HepG2 (cell line): Measurements from ENCODE around the gene WDR81. TPM values are rescaled to one million over a fixed set of nuclear protein-coding genes. Genes with fewer than 3 reads are reported as not detected.

ENCODE experiments used
- GFI1 ChIP-seq: sonication (generic); formaldehyde crosslinking; IDR thresholded peaks from 2 replicates; pipeline ENCODE4 v1.5.0; 2020; ENCODE audit warnings: missing genetic modification reagents, mild to moderate bottlenecking, borderline replicate concordance
- HIVEP1 ChIP-seq: sonication (generic); formaldehyde crosslinking; IDR thresholded peaks from 2 replicates; pipeline ENCODE4 v1.4.0; 2020; ENCODE audit warnings: mild to moderate bottlenecking, missing genetic modification reagents
- MED1 ChIP-seq: sonication (generic); formaldehyde crosslinking; IDR thresholded peaks from 2 replicates; pipeline ENCODE4 v1.4.0; 2020; ENCODE audit warnings: missing genetic modification reagents
- NR2F1 ChIP-seq, 2 experiments: fragments of 450-650 bp in 1 of 2; formaldehyde crosslinking in 1 of 2; IDR thresholded peaks; 2 replicates each; pipeline versions ENCODE4 v1.5.0 to v1.6.1; 2016 to 2020; ENCODE audit warnings: mild to moderate bottlenecking in 1 of 2, missing compliant biosample characterization in 1 of 2, missing genetic modification reagents in 1 of 2, moderate library complexity in 1 of 2
- RXRA ChIP-seq: sonication (generic); formaldehyde crosslinking; IDR thresholded peaks from 2 replicates; pipeline ENCODE4 v1.5.1; 2020; ENCODE audit warnings: missing genetic modification reagents
- YEATS2 ChIP-seq: sonication (generic); formaldehyde crosslinking; IDR thresholded peaks from 2 replicates; pipeline ENCODE4 v1.4.0; 2020; ENCODE audit warnings: missing genetic modification reagents, borderline replicate concordance
- ZBTB8A ChIP-seq: sonication (generic); formaldehyde crosslinking; IDR thresholded peaks from 2 replicates; pipeline ENCODE4 v1.4.0; 2020; ENCODE audit warnings: mild to moderate bottlenecking, low read depth, missing genetic modification reagents, borderline replicate concordance
- ZNF468 ChIP-seq: sonication (generic); formaldehyde crosslinking; IDR thresholded peaks from 2 replicates; pipeline ENCODE4 v1.8.0; 2022; ENCODE audit warnings: mild to moderate bottlenecking, moderate library complexity, missing genetic modification reagents
- ZNF816 ChIP-seq: sonication (generic); formaldehyde crosslinking; IDR thresholded peaks from 2 replicates; pipeline ENCODE4 v1.8.0; 2022; ENCODE audit warnings: missing genetic modification reagents, mild to moderate bottlenecking, borderline replicate concordance
- ZSCAN22 ChIP-seq: sonication (generic); formaldehyde crosslinking; IDR thresholded peaks from 2 replicates; pipeline ENCODE4 v1.4.0; 2020; ENCODE audit warnings: mild to moderate bottlenecking, missing genetic modification reagents
- ZSCAN29 ChIP-seq: sonication (generic); formaldehyde crosslinking; conservative IDR thresholded peaks from 2 replicates; pipeline ENCODE4 v1.4.0; 2020; ENCODE audit warnings: mild to moderate bottlenecking, missing genetic modification reagents
- polyA plus RNA-seq, 8 experiments: library from polyadenylated mRNA; depleted of rRNA in 3 of 8; stranded (reverse) in 7 of 8; unstranded in 1 of 8; fragments of >200 nt; fragmentation: Illumina TruSeq in 4 of 8; extraction: Trizol in 4 of 8; gene quantifications; 2 replicates each; pipeline versions ENCODE4 v1.2.1 to v1.2.3, GENCODE V29; 2011 to 2016; ENCODE audit warnings: low read depth in 4 of 8, missing spikeins in 1 of 8, mixed read lengths in 1 of 8; ENCODE audit not compliant: insufficient read depth in 1 of 8
- total RNA-seq, 5 experiments: library from RNA; depleted of rRNA; stranded (reverse); fragments of >200 nt; fragmentation: Illumina TruSeq; extraction: Trizol; gene quantifications; 2 replicates each; pipeline ENCODE4 v1.2.3, GENCODE V29; 2016; ENCODE audit warnings: low read depth in 1 of 5
- TF ChIP-seq, protein P1 (sequence below): sonication (generic); formaldehyde crosslinking; IDR thresholded peaks from 2 replicates; pipeline ENCODE4 v1.4.0; 2020; ENCODE audit warnings: mild to moderate bottlenecking, missing genetic modification reagents
- TF ChIP-seq, protein P2 (sequence below): sonication (generic); formaldehyde crosslinking; IDR thresholded peaks from 2 replicates; pipeline ENCODE4 v1.4.0; 2020; ENCODE audit warnings: mild to moderate bottlenecking, missing genetic modification reagents
- TF ChIP-seq, protein P3 (sequence below): sonication (generic); formaldehyde crosslinking; IDR thresholded peaks from 2 replicates; pipeline ENCODE4 v1.4.0; 2020; ENCODE audit warnings: missing genetic modification reagents
- TF ChIP-seq, protein P4 (sequence below): sonication (generic); formaldehyde crosslinking; IDR thresholded peaks from 2 replicates; pipeline ENCODE4 v1.5.1; 2020; ENCODE audit warnings: mild to moderate bottlenecking, missing genetic modification reagents, moderate library complexity
- TF ChIP-seq, protein P5 (sequence below): sonication (generic); formaldehyde crosslinking; conservative IDR thresholded peaks from 2 replicates; pipeline ENCODE4 v1.4.0; 2020; ENCODE audit warnings: missing genetic modification reagents
- TF ChIP-seq, protein P6 (sequence below): sonication (generic); formaldehyde crosslinking; IDR thresholded peaks from 2 replicates; pipeline ENCODE4 v1.4.0; 2020; ENCODE audit warnings: missing genetic modification reagents, borderline replicate concordance
- TF ChIP-seq, protein P7 (sequence below): sonication (generic); formaldehyde crosslinking; IDR thresholded peaks from 2 replicates; pipeline ENCODE4 v1.4.0; 2020; ENCODE audit warnings: mild to moderate bottlenecking, missing genetic modification reagents

WDR81 gene
- total and polyA plus RNA-seq, 2 of the 13 experiments (the other 11 are each of a cell fraction or from before 2014, with no cell fraction given): 9.1 to 16.7 TPM

DNA sequence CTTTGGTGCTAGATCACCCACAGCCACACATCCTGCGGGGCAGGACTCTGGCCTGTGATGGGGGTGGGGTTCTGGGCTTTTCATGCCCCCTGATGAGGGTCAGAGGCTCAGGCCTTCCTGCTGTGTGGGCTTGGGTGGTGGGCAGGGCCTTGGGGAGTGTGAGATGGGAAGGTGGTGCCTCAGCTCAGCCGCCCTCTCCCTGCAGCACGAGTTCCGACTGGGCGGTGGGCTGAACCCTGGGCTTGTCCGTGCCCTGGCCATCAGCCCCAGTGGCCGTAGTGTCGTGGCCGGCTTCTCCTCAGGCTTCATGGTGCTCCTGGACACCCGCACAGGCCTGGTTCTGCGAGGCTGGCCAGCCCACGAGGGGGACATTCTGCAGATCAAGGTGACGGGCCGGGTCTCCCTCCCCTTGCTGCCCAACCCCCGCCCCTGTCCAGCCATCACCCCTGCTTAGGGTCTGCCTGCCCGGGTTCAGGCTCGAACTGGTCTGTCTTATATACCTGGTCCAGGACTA is 11.4 kb downstream of the WDR81 start (continued):
- TF ChIP-seq, protein P1, sequence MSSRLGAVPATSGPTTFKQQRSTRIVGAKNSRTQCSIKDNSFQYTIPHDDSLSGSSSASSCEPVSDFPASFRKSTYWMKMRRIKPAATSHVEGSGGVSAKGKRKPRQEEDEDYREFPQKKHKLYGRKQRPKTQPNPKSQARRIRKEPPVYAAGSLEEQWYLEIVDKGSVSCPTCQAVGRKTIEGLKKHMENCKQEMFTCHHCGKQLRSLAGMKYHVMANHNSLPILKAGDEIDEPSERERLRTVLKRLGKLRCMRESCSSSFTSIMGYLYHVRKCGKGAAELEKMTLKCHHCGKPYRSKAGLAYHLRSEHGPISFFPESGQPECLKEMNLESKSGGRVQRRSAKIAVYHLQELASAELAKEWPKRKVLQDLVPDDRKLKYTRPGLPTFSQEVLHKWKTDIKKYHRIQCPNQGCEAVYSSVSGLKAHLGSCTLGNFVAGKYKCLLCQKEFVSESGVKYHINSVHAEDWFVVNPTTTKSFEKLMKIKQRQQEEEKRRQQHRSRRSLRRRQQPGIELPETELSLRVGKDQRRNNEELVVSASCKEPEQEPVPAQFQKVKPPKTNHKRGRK: no peak
- TF ChIP-seq, protein P2, sequence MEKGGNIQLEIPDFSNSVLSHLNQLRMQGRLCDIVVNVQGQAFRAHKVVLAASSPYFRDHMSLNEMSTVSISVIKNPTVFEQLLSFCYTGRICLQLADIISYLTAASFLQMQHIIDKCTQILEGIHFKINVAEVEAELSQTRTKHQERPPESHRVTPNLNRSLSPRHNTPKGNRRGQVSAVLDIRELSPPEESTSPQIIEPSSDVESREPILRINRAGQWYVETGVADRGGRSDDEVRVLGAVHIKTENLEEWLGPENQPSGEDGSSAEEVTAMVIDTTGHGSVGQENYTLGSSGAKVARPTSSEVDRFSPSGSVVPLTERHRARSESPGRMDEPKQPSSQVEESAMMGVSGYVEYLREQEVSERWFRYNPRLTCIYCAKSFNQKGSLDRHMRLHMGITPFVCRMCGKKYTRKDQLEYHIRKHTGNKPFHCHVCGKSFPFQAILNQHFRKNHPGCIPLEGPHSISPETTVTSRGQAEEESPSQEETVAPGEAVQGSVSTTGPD: no peak
- TF ChIP-seq HIVEP1 (CRISPR knock-in tag) (no peak), ZSCAN22 (0 out of 2 replicates have a peak, but pooled peaks have one; percentile 40), YEATS2 (CRISPR knock-in tag) (0 out of 2 replicates have a peak, but pooled peaks have one; percentile 28), NR2F1 (CRISPR knock-in tag; IDR thresholded peaks at IDR 0.05) (no peak; a peak in 1 of 4 replicates), ZNF468 (CRISPR knock-in tag) (no peak), RXRA (CRISPR knock-in tag) (no peak), ZBTB8A (CRISPR knock-in tag) (peak; percentile 23; the same call in 1 of the 2 replicates), ZSCAN29 (CRISPR knock-in tag) (peak; percentile 58; the same call in 1 of the 2 replicates), GFI1 (CRISPR knock-in tag) (no peak), ZNF816 (CRISPR knock-in tag) (no peak), MED1 (CRISPR knock-in tag) (no peak)
- TF ChIP-seq, protein P3, sequence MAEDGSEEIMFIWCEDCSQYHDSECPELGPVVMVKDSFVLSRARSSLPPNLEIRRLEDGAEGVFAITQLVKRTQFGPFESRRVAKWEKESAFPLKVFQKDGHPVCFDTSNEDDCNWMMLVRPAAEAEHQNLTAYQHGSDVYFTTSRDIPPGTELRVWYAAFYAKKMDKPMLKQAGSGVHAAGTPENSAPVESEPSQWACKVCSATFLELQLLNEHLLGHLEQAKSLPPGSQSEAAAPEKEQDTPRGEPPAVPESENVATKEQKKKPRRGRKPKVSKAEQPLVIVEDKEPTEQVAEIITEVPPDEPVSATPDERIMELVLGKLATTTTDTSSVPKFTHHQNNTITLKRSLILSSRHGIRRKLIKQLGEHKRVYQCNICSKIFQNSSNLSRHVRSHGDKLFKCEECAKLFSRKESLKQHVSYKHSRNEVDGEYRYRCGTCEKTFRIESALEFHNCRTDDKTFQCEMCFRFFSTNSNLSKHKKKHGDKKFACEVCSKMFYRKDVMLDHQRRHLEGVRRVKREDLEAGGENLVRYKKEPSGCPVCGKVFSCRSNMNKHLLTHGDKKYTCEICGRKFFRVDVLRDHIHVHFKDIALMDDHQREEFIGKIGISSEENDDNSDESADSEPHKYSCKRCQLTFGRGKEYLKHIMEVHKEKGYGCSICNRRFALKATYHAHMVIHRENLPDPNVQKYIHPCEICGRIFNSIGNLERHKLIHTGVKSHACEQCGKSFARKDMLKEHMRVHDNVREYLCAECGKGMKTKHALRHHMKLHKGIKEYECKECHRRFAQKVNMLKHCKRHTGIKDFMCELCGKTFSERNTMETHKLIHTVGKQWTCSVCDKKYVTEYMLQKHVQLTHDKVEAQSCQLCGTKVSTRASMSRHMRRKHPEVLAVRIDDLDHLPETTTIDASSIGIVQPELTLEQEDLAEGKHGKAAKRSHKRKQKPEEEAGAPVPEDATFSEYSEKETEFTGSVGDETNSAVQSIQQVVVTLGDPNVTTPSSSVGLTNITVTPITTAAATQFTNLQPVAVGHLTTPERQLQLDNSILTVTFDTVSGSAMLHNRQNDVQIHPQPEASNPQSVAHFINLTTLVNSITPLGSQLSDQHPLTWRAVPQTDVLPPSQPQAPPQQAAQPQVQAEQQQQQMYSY (CRISPR knock-in tag): no peak
- TF ChIP-seq, protein P4, sequence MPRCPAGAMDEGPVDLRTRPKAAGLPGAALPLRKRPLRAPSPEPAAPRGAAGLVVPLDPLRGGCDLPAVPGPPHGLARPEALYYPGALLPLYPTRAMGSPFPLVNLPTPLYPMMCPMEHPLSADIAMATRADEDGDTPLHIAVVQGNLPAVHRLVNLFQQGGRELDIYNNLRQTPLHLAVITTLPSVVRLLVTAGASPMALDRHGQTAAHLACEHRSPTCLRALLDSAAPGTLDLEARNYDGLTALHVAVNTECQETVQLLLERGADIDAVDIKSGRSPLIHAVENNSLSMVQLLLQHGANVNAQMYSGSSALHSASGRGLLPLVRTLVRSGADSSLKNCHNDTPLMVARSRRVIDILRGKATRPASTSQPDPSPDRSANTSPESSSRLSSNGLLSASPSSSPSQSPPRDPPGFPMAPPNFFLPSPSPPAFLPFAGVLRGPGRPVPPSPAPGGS (CRISPR knock-in tag): no peak; the same call in none of the 2 replicates
- TF ChIP-seq, protein P5, sequence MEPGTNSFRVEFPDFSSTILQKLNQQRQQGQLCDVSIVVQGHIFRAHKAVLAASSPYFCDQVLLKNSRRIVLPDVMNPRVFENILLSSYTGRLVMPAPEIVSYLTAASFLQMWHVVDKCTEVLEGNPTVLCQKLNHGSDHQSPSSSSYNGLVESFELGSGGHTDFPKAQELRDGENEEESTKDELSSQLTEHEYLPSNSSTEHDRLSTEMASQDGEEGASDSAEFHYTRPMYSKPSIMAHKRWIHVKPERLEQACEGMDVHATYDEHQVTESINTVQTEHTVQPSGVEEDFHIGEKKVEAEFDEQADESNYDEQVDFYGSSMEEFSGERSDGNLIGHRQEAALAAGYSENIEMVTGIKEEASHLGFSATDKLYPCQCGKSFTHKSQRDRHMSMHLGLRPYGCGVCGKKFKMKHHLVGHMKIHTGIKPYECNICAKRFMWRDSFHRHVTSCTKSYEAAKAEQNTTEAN (CRISPR knock-in tag): no peak
- TF ChIP-seq, protein P6, sequence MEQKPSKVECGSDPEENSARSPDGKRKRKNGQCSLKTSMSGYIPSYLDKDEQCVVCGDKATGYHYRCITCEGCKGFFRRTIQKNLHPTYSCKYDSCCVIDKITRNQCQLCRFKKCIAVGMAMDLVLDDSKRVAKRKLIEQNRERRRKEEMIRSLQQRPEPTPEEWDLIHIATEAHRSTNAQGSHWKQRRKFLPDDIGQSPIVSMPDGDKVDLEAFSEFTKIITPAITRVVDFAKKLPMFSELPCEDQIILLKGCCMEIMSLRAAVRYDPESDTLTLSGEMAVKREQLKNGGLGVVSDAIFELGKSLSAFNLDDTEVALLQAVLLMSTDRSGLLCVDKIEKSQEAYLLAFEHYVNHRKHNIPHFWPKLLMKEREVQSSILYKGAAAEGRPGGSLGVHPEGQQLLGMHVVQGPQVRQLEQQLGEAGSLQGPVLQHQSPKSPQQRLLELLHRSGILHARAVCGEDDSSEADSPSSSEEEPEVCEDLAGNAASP (CRISPR knock-in tag): no peak
- TF ChIP-seq, protein P7, sequence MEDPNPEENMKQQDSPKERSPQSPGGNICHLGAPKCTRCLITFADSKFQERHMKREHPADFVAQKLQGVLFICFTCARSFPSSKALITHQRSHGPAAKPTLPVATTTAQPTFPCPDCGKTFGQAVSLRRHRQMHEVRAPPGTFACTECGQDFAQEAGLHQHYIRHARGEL (CRISPR knock-in tag): no peak
